Keratinocyte (primary cell): ENCODE data around the gene NFKBIL1. TPM values are rescaled to one million over a fixed set of nuclear protein-coding genes. Genes with fewer than 3 reads are reported as not detected.

ENCODE experiments used
- DNase-seq: peaks from one replicate; pipeline ENCODE4 v3.0.0-alpha.2; 2011; ENCODE audit warnings: low read depth, missing footprints, low spot score
- FAIRE-seq: peaks from 2 replicates; lab custom pipeline; 2011; peaks lifted over from hg19 to GRCh38; lab: Jason Lieb, UNC
- H2AFZ ChIP-seq: 2 replicates; pipeline ENCODE4 v1.6.0; 2012; ENCODE audit warnings: low read length, control low read depth, inconsistent platforms; ENCODE audit not compliant: control insufficient read depth
- H3K27ac ChIP-seq: 2 replicates; pipeline ENCODE4 v1.5.1; 2011; ENCODE audit warnings: low read length; ENCODE audit not compliant: control insufficient read depth, insufficient read depth
- H3K27me3 ChIP-seq: 3 replicates; pipeline ENCODE4 v1.6.0; 2011; ENCODE audit warnings: low read length; ENCODE audit not compliant: control insufficient read depth, insufficient read depth; ENCODE audit errors: extremely low read depth
- H3K36me3 ChIP-seq, 2 experiments: 2 replicates in 1 of 2; 3 replicates in 1 of 2; pipeline ENCODE4 v1.5.1; 2011; ENCODE audit warnings: low read length in 2 of 2, mild to moderate bottlenecking in 1 of 2; ENCODE audit not compliant: control insufficient read depth in 2 of 2, insufficient read depth in 2 of 2; ENCODE audit errors: extremely low read depth in 1 of 2
- H3K4me1 ChIP-seq: 3 replicates; pipeline ENCODE4 v1.5.1; 2011; ENCODE audit warnings: low read length; ENCODE audit not compliant: control insufficient read depth, insufficient read depth; ENCODE audit errors: extremely low read depth
- H3K4me2 ChIP-seq: 3 replicates; pipeline ENCODE4 v1.6.0; 2011; ENCODE audit warnings: low read depth, low read length; ENCODE audit not compliant: control insufficient read depth, insufficient read depth; ENCODE audit errors: extremely low read depth
- H3K4me3 ChIP-seq, 3 experiments: fragments of 200-600 bp in 1 of 3; sonication (generic) in 1 of 3; 2 replicates in 2 of 3; 3 replicates in 1 of 3; pipeline ENCODE4 v1.5.1; 2011 to 2016; ENCODE audit warnings: low read length in 3 of 3, mild to moderate bottlenecking in 3 of 3, control low read depth in 2 of 3, inconsistent platforms in 1 of 3, low read depth in 1 of 3, mixed read lengths in 1 of 3, mixed run types in 1 of 3, moderate library complexity in 1 of 3; ENCODE audit not compliant: control insufficient read depth in 2 of 3, insufficient read depth in 2 of 3; ENCODE audit errors: extremely low read depth in 1 of 3
- H3K79me2 ChIP-seq: 2 replicates; pipeline ENCODE4 v1.6.0; 2012; ENCODE audit warnings: low read length; ENCODE audit not compliant: control insufficient read depth, insufficient read depth
- H3K9ac ChIP-seq: 3 replicates; pipeline ENCODE4 v1.6.0; 2011; ENCODE audit warnings: low read length; ENCODE audit not compliant: control insufficient read depth, insufficient read depth; ENCODE audit errors: extremely low read depth
- H3K9me1 ChIP-seq: 3 replicates; pipeline ENCODE4 v1.6.0; 2011; ENCODE audit warnings: low read length; ENCODE audit not compliant: control insufficient read depth, insufficient read depth; ENCODE audit errors: extremely low read depth
- H3K9me3 ChIP-seq: 2 replicates; pipeline ENCODE4 v1.5.1; 2012; ENCODE audit warnings: low read depth, low read length; ENCODE audit not compliant: control insufficient read depth
- H4K20me1 ChIP-seq: 3 replicates; pipeline ENCODE4 v1.6.0; 2011; ENCODE audit warnings: low read length; ENCODE audit not compliant: control insufficient read depth, insufficient read depth; ENCODE audit errors: extremely low read depth
- CTCF ChIP-seq, 3 experiments: IDR thresholded peaks in 1 of 3; conservative IDR thresholded peaks in 1 of 3; optimal IDR thresholded peaks in 1 of 3; 2 replicates in 2 of 3; 3 replicates in 1 of 3; pipeline versions ENCODE3 to v1.5.1; 2011; ENCODE audit warnings: low read length in 3 of 3, mild to moderate bottlenecking in 3 of 3, moderate library complexity in 2 of 3, control low read depth in 1 of 3, inconsistent platforms in 1 of 3; ENCODE audit not compliant: insufficient read depth in 2 of 3; ENCODE audit errors: extremely low read depth in 1 of 3
- EZH2 ChIP-seq: IDR thresholded peaks from one replicate; pipeline ENCODE4 v1.6.1; 2012; ENCODE audit warnings: inconsistent platforms, mild to moderate bottlenecking, low read length, moderate library complexity
- dilution Hi-C: fragments of 300-500 bp; cut with MboI; formaldehyde crosslinking; loops from one replicate; pipeline ENCODE4 v1.7.0; 2020; ENCODE audit warnings: low sequenced_read_pairs; ENCODE audit not compliant: extremely low pct_ligation_motif_present
- polyA plus RNA-seq, 5 experiments: library from polyadenylated mRNA; depleted of rRNA in 3 of 5; stranded (reverse) in 3 of 5; stranded (forward) in 1 of 5; unstranded in 1 of 5; fragments of >200 nt; gene quantifications; 1 replicate in 1 of 5; 2 replicates in 3 of 5; 3 replicates in 1 of 5; pipeline versions ENCODE4 v1.2.1 to v1.2.3, GENCODE V29; 2011 to 2012; ENCODE audit warnings: missing spikeins in 2 of 5, low read depth in 1 of 5, low replicate concordance in 1 of 5

NFKBIL1 gene
- polyA plus RNA-seq, 1 donor (not counting 4 experiments of a cell fraction or from before 2014, with no cell fraction given) = 4.8 TPM

GRCh38 chr6:31556307-31556706 lies 8.9 kb downstream of the NFKBIL1 start:
- no peak for FAIRE-seq
- H3K27me3 ChIP-seq = no peaks in the 10 kb centered on the region
- H3K4me1 ChIP-seq = peaks cover 12% of the 10 kb centered on the region
- H3K4me3 ChIP-seq = no peak overlapping the region
- DNase-seq = no peak
- no peak for TF ChIP-seq CTCF (optimal IDR thresholded peaks at IDR 0.05 in 1 of 3, IDR thresholded peaks at IDR 0.05 in 1 of 3, conservative IDR thresholded peaks at IDR 0.05 in 1 of 3; ENCODE audit: extremely low read depth in 1 of 3, insufficient read depth in 2 of 3, low read length in 3 of 3)
- no peak for TF ChIP-seq EZH2
- H3K9me1 ChIP-seq = no peaks in the 10 kb centered on the region
- no peak overlapping the region for H3K4me2 ChIP-seq
- no peak overlapping the region for H3K9ac ChIP-seq
- H3K36me3 ChIP-seq = peaks cover 10 to 15% of the 10 kb centered on the region in 2 experiments
- H2AFZ ChIP-seq = no peak overlapping the region
- H3K27ac ChIP-seq = no peak overlapping the region
- H4K20me1 ChIP-seq = no peaks in the 10 kb centered on the region
- dilution Hi-C loops = no loop called here
- no peaks in the 10 kb centered on the region for H3K79me2 ChIP-seq
- H3K9me3 ChIP-seq = no peaks in the 10 kb centered on the region

GRCh38 chr6:31557443-31558317 lies 10.3 kb downstream of the NFKBIL1 start:
- H3K4me1 ChIP-seq = peaks cover 12% of the 10 kb centered on the region
- H3K27ac ChIP-seq = no peak overlapping the region
- H2AFZ ChIP-seq = no peak overlapping the region
- H3K36me3 ChIP-seq = peaks cover 10 to 17% of the 10 kb centered on the region in 2 experiments
- DNase-seq (no peak), FAIRE-seq (no peak)
- no peaks in the 10 kb centered on the region for H3K9me1 ChIP-seq
- no peaks in the 10 kb centered on the region for H3K9me3 ChIP-seq
- no peaks in the 10 kb centered on the region for H4K20me1 ChIP-seq
- no peak overlapping the region for H3K4me3 ChIP-seq
- no peak overlapping the region for H3K4me2 ChIP-seq
- dilution Hi-C loops = no loop called here
- H3K79me2 ChIP-seq = no peaks in the 10 kb centered on the region
- TF ChIP-seq CTCF (optimal IDR thresholded peaks at IDR 0.05 in 1 of 3, IDR thresholded peaks at IDR 0.05 in 1 of 3, conservative IDR thresholded peaks at IDR 0.05 in 1 of 3; ENCODE audit: extremely low read depth in 1 of 3, insufficient read depth in 2 of 3, low read length in 3 of 3) (no peak), EZH2 (no peak)
- H3K9ac ChIP-seq = no peak overlapping the region
- no peaks in the 10 kb centered on the region for H3K27me3 ChIP-seq
